Epithelial cell of esophagus (primary cell): ENCODE results near the gene OR10H2.
"Not testable (repeated sequence)": the region's sequence is repeated elsewhere in the genome, so short reads cannot be mapped to it uniquely, and the experiment has no call there.

ENCODE experiments used
- DNase-seq: peaks from one replicate; pipeline ENCODE4 v3.0.0; 2010; ENCODE audit warnings: low read depth
- H3K4me3 ChIP-seq: 2 replicates; pipeline ENCODE4 v1.5.1; 2011; ENCODE audit warnings: mild to moderate bottlenecking, low read length, control low read depth
- CTCF ChIP-seq: IDR thresholded peaks from 2 replicates; pipeline ENCODE4 v1.5.1; 2011; ENCODE audit warnings: low read depth, mild to moderate bottlenecking, low read length, control low read depth, inconsistent platforms; ENCODE audit not compliant: insufficient read depth; ENCODE audit errors: missing control alignments

Gene OR10H2

GRCh38 chr19:15759962-15760565, 32.2 kb downstream of the OR10H2 start:
- no peak overlapping the region for H3K4me3 ChIP-seq
- TF ChIP-seq CTCF, result no peak
- no peak for DNase-seq

- no peak overlapping the region for H3K4me3 ChIP-seq
- TF ChIP-seq CTCF, result no peak
- no peak for DNase-seq
Observed at GRCh38 chr19:15769586-15769985, 41.8 kb downstream of the OR10H2 start.

GRCh38 chr19:15774159-15774558, 46.3 kb downstream of the OR10H2 start:
- DNase-seq, H3K4me3 ChIP-seq: not testable (repeated sequence)

- no peak for DNase-seq
- TF ChIP-seq CTCF, result no peak
- H3K4me3 ChIP-seq, result no peak overlapping the region
Observed at GRCh38 chr19:15775249-15775648, 47.4 kb downstream of the OR10H2 start.

GRCh38 chr19:15776264-15776663, 48.4 kb downstream of the OR10H2 start:
- DNase-seq, result no peak
- no peak overlapping the region for H3K4me3 ChIP-seq
- TF ChIP-seq CTCF, result no peak

GRCh38 chr19:15776991-15777970, 49.5 kb downstream of the OR10H2 start:
- DNase-seq, result no peak
- no peak for TF ChIP-seq CTCF
- H3K4me3 ChIP-seq, result no peak overlapping the region
